Heart right ventricle (tissue), 16 donors: Measurements from ENCODE around the gene IRF5. TPM values are rescaled to one million over a fixed set of nuclear protein-coding genes. Genes with fewer than 3 reads are reported as not detected.

Experiments
- ATAC-seq, 8 donors: fragments of 200-7000 bp; cut with Tn5 transposase; one replicate each; pipeline ENCODE4 v1.9.1; 2020; ENCODE audit warnings: mild to moderate bottlenecking in 8 of 8, moderate library complexity in 8 of 8, moderate number of reproducible peaks in 1 of 8
- DNase-seq, 2 donors: peaks; one replicate each; pipeline ENCODE4 v3.0.0-alpha.2; 2020
- H3K27ac ChIP-seq, 10 donors: fragments of 200-600 bp; sonication (generic) in 2 of 10; one replicate each; pipeline versions ENCODE4 v1.5.0 to v1.8.0; 2020 to 2022; ENCODE audit warnings: mild to moderate bottlenecking in 3 of 10
- H3K27me3 ChIP-seq, 7 donors: fragments of 200-600 bp; one replicate each; pipeline ENCODE4 v1.8.0; 2021 to 2022; ENCODE audit warnings: mild to moderate bottlenecking in 2 of 7
- H3K36me3 ChIP-seq, 9 donors: fragments of 200-600 bp; sonication (generic) in 1 of 9; one replicate each; pipeline versions ENCODE4 v1.5.0 to v1.8.0; 2020 to 2022; ENCODE audit warnings: mild to moderate bottlenecking in 2 of 9
- H3K4me1 ChIP-seq, 9 donors: fragments of 200-600 bp; sonication (generic) in 1 of 9; one replicate each; pipeline versions ENCODE4 v1.5.0 to v1.8.0; 2020 to 2022; ENCODE audit warnings: mild to moderate bottlenecking in 4 of 9
- H3K4me3 ChIP-seq, 10 donors: fragments of 200-600 bp; sonication (generic) in 2 of 10; one replicate each; pipeline versions ENCODE4 v1.5.0 to v1.8.0; 2020 to 2022; ENCODE audit warnings: mild to moderate bottlenecking in 7 of 10, moderate library complexity in 2 of 10
- H3K9me3 ChIP-seq, 11 donors: fragments of 200-600 bp in 10 of 11; sonication (generic) in 2 of 11; one replicate each; pipeline versions ENCODE4 v1.5.0 to v1.8.0; 2013 to 2022; ENCODE audit warnings: mild to moderate bottlenecking in 2 of 11, control low read depth in 1 of 11, moderate library complexity in 1 of 11
- CTCF ChIP-seq, 9 donors: fragments of 200-600 bp; sonication (generic) in 2 of 9; IDR thresholded peaks; one replicate each; pipeline versions ENCODE4 v1.5.0 to v1.8.0; 2021 to 2022; ENCODE audit warnings: antibody characterized with exemption in 9 of 9, mild to moderate bottlenecking in 5 of 9, moderate library complexity in 1 of 9
- WGBS, 2 donors: extraction: QIAGEN DNeasy Blood & Tissue Kit; methylation state at CpG; one replicate each; pipeline ENCODE4 v1.1.7; 2013; ENCODE audit warnings: inconsistent platforms in 1 of 2; 5-methylcytosine and 5-hydroxymethylcytosine counted together
- intact Hi-C, 10 donors: fragments of 100-400 bp; cut with DNase I; formaldehyde crosslinking; loops; one replicate each; pipeline versions ENCODE4 v1.11.1 to v1.14.2; 2022
- polyA plus RNA-seq, 2 donors: library from polyadenylated mRNA; stranded (reverse); fragments of 200-250 nt; gene quantifications; one replicate each; pipeline ENCODE4 v1.2.3, GENCODE V29; 2013
- total RNA-seq, 10 donors: library from RNA; stranded (reverse); fragmentation: NEBNext Ultra II Directional in 3 of 10; extraction: Animal tissue kit (Norgen Biotek cat#: 25700) in 3 of 10; gene quantifications; one replicate each; pipeline versions ENCODE4 v1.2.1 to v1.2.4, GENCODE V29; 2021 to 2023
- donor health status: Arrhythmogenic right ventricular cardiomyopathy.
- donor health status: ischemic (EF 13 %, LVEDD 7.1; RV severe dilation, severe dysfunction).
- donor health status: healthy with polysubstance abuse.
- donor health status: DM: no; HTN: yes; CAD: no.
- donor health status: DM: no; HTN: no; CAD: no.
- donor health status: ischemic (EF 25% LVEDD 6.9; RV normal size, moderate dysfunction).
- donor health status: ischemic (EF 25% LVEDD 5.7; RV mildly dilated, moderate dysfunction).
- donor health status: healthy.
- donor health status: DM: yes; HTN: yes; CAD: no.
- donor health status: Ischemic cardiomyopathy.
- donor health status: ischemic (EF 35%, LVEDD 5.7; RV mildly dilated, moderate dysfunction).
- donor health status: nonischemic (EF 11% LVEDD 7.7; RV severe dilation, severe dysfunction).
- donor health status: DM: yes; HTN: yes; CAD: no.
- donor health status: PGD.
- donor health status: ischemic (EF 29% LVEDD 5.4; RV normal size, mild dysfunction).
- donor health status: nonischemic (EF 23%, LVEDD 6.1; RV moderate dilation, normal function).

Gene IRF5
- total and polyA plus RNA-seq, 12 donors: 0.46 to 6.6 (median 1.5) TPM

- WGBS, 2 donors: 61 to 73% methylated on average over 8 of the region's 8 CpGs
Observed at GRCh38 chr7:128889121-128889520, 48.6 kb upstream of the IRF5 start.

DNA sequence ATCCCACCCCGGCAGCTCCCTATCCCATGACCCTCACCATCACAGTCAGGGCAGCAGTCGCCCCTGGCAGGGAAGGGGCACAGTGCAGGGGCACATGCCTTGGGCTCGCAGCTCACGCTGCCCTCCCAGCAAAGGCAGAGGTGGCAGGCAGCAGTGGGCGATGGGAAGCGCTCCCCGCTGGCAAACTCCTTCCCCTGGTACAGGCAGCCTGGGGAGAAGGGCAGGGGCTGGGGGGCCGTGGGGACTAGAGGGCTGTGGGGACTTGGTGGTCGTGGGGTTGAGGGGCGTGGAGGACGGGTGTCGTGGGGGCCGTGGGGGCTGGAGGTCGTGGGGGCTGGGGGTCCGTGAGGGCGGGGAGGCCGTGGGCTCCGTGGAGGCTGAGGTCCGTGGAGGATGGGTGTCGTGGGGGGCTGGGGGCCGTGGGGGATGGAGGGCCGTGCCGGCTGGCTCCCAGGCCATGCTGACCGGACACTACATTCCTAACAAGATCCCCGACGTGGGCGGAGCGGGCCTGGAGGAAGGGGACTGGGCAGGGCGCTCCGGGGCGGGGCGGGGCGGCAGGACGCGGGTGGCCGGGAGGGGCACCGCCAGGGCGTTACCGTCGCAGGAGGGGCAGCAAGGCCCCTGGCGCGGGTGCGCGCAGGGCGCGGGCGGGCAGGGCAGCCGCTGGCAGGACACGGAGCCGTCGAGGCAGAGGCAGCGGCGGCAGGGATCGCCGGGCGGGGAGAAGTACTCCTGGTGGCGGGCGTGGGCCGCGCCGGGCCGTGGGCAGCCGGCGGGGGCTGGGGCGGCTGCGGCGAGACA is 47.2 kb upstream of the IRF5 start:
- 24 to 26% methylated on average over 62 to 67 of the region's 67 CpGs for WGBS, 2 donors
- H3K27me3 ChIP-seq: peaks cover 11 to 40% (median 13%) of the 10 kb centered on the region in 7 donors
- ATAC-seq: peak in 2 of 8 donors; percentile 31 to 38
- no peak for DNase-seq
- no peak for TF ChIP-seq CTCF (IDR thresholded peaks at IDR 0.05)
- no peaks in the 10 kb centered on the region for H3K9me3 ChIP-seq
- H3K4me1 ChIP-seq: peaks cover 0 to 5% (median 0%) of the 10 kb centered on the region in 9 donors
- intact Hi-C loops: loop anchor here in 1 of 10 donors (10.0 kb wide), 1 partner anchor 226 kb away; no protein-coding TSS in a partner anchor
- H3K4me3 ChIP-seq: peak overlapping the region in 7 of 10 donors; percentile 5 to 39 (median 22)
- H3K36me3 ChIP-seq: no peaks in the 10 kb centered on the region
- H3K27ac ChIP-seq: no peak overlapping the region

More at GRCh38 chr7:128889121-128889520, 48.6 kb upstream of the IRF5 start:
- H3K4me3 ChIP-seq: no peak overlapping the region
- no peak for DNase-seq
- H3K27ac ChIP-seq: no peak overlapping the region
- intact Hi-C loops: loop anchor here in 4 of 10 donors (5.0 to 10.0 kb wide), 4 partner anchors 94 to 417 kb away; partner anchors contain the start of gene CCDC136 (in 1 of the 4)
- H3K4me1 ChIP-seq: peaks cover 0 to 5% (median 0%) of the 10 kb centered on the region in 9 donors
- H3K36me3 ChIP-seq: no peaks in the 10 kb centered on the region
- no peaks in the 10 kb centered on the region for H3K9me3 ChIP-seq
- ATAC-seq: no peak
- TF ChIP-seq CTCF (IDR thresholded peaks at IDR 0.05): no peak
- H3K27me3 ChIP-seq: peaks cover 11 to 40% (median 13%) of the 10 kb centered on the region in 7 donors

DNA sequence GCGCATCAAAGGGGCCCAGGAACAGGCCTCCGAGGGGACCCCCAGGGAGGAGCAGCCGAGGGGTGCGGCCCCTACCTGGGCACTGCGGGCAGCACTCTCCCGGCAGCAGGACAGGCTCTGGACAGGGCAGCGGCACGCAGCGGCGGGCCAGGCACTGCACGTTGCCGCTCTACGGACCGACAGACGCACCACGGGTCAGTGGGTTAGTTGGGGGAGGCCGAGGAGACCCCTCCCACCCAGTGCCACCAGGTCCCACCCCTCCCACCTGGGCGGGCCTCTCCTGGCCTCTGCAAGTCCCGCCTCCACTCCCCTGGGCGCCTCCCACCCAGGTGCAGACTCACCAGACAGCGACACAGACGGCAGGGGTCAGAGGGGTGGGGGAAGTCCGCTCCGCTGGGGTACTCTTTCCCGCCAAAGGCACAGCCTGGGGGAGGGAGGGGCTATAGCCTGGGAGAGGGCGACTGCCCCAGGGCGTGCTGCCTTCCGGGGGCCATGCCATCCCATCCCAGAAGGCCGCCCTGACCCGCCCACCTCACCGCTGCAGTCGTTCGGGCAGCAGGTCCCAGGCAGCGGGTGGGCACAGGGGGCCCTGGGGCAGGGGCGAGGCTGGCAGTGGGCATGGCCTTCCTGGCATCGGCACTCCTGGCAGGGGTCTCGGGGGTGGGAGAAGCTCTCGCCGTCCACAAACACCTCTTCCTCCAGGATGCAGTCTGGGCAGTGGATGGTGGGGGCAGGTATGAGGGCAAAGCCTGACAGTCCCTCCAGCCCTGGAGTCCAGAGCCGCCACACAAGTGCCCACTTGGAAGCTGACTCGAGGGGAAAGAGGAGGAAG is 46.4 kb upstream of the IRF5 start:
- Histone ChIP-seq H3K36me3 (no peaks in the 10 kb centered on the region), H3K27ac (no peak overlapping the region), H3K4me3 (peak overlapping the region in 7 of 10 donors; percentile 5 to 39 (median 22)), H3K4me1 (peaks cover 0 to 5% (median 0%) of the 10 kb centered on the region in 9 donors), H3K27me3 (peaks cover 11 to 40% (median 13%) of the 10 kb centered on the region in 7 donors), H3K9me3 (no peaks in the 10 kb centered on the region)
- DNase-seq (no peak), ATAC-seq (peak in 4 of 8 donors; percentile 3 to 26 (median 11))
- WGBS, 2 donors: 28 to 31% methylated on average over 37 to 41 of the region's 41 CpGs
- no peak for TF ChIP-seq CTCF (IDR thresholded peaks at IDR 0.05)
- intact Hi-C loops: loop anchor here in 1 of 10 donors (10.0 kb wide), 1 partner anchor 227 kb away; no protein-coding TSS in a partner anchor

DNA sequence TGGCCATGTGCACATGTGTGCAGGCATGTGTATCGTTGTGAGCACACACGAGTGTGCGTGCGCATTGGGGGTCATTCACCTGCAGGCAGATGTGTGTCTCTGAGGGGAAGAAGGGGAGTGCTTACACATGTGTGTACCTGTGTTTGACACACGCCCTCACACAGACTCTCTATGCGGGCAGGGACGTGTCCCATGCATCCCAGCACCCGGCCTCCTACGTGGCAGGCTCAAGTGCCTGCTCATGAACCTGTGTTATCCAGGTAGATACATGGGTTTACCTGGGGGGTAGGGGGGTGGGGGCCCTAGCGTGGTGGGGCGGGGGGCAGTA is 45.8 kb upstream of the IRF5 start:
- H3K4me1 ChIP-seq: peaks cover 0 to 5% (median 0%) of the 10 kb centered on the region in 9 donors
- H3K4me3 ChIP-seq: no peak overlapping the region
- intact Hi-C loops: loop anchor here in 1 of 10 donors (10.0 kb wide), 1 partner anchor 227 kb away; no protein-coding TSS in a partner anchor
- no peak overlapping the region for H3K27ac ChIP-seq
- H3K27me3 ChIP-seq: peaks cover 11 to 40% (median 13%) of the 10 kb centered on the region in 7 donors
- no peaks in the 10 kb centered on the region for H3K9me3 ChIP-seq
- 85% methylated on average over 11 of the region's 11 CpGs for WGBS, 2 donors
- TF ChIP-seq CTCF (IDR thresholded peaks at IDR 0.05): no peak
- DNase-seq (no peak), ATAC-seq (no peak)
- H3K36me3 ChIP-seq: no peaks in the 10 kb centered on the region
